Activated CD4-positive, alpha-beta T cell treated with anti-CD3 and anti-CD28 coated beads for 24 hours (primary cell): ENCODE data around the gene ATOX1.
A peak's percentile ranks its signal among the peaks of the same experiment; 100 is the strongest.
"Not testable (repeated sequence)": the region's sequence is repeated elsewhere in the genome, so short reads cannot be mapped to it uniquely, and the experiment has no call there.

Experiments
- DNase-seq, 2 donors: peaks; one replicate each; pipeline ENCODE4 v3.0.0-alpha.2; 2020; ENCODE audit warnings: low read depth in 2 of 2

ATOX1 gene

GRCh38 chr5:151758430-151759241 is at the start of gene ATOX1:
ATOX1 (minus strand) TSS chr5:151758631; CDS start chr5:151758551, 80 bp downstream.
- peak; percentile 83 to 85 for DNase-seq

GRCh38 chr5:151805414-151806223 is 47.2 kb upstream of the ATOX1 start:
- no peak for DNase-seq

GRCh38 chr5:151800532-151800931 is 42.1 kb upstream of the ATOX1 start:
- DNase-seq, result no peak

- peak in 1 of 2 donors; percentile 4 for DNase-seq
Measured at GRCh38 chr5:151799407-151799806, 41.0 kb upstream of the ATOX1 start.

GRCh38 chr5:151798674-151799073 is 40.2 kb upstream of the ATOX1 start:
- no peak for DNase-seq

GRCh38 chr5:151795426-151795825 is 37.0 kb upstream of the ATOX1 start:
- DNase-seq, result no peak

- DNase-seq, result no peak
Measured at GRCh38 chr5:151793358-151793757, 34.9 kb upstream of the ATOX1 start.

GRCh38 chr5:151787817-151788216 is 29.4 kb upstream of the ATOX1 start:
- DNase-seq, result no peak

- DNase-seq, result no peak
Measured at GRCh38 chr5:151786468-151786867, 28.0 kb upstream of the ATOX1 start.

- DNase-seq, result no peak
Measured at GRCh38 chr5:151784141-151784540, 25.7 kb upstream of the ATOX1 start.

GRCh38 chr5:151783664-151784063 is 25.2 kb upstream of the ATOX1 start:
- DNase-seq, result not testable (repeated sequence)

GRCh38 chr5:151781201-151781600 is 22.8 kb upstream of the ATOX1 start:
- DNase-seq, result no peak

GRCh38 chr5:151780348-151780747 is 21.9 kb upstream of the ATOX1 start:
- DNase-seq, result no peak

GRCh38 chr5:151779531-151780125 is 21.2 kb upstream of the ATOX1 start:
- no peak for DNase-seq

GRCh38 chr5:151775025-151775606 is 16.7 kb upstream of the ATOX1 start:
- DNase-seq, result no peak

- DNase-seq, result no peak
Measured at GRCh38 chr5:151773951-151774350, 15.5 kb upstream of the ATOX1 start.

GRCh38 chr5:151772846-151773561 is 14.6 kb upstream of the ATOX1 start:
- no peak for DNase-seq

GRCh38 chr5:151772029-151772845 is 13.8 kb upstream of the ATOX1 start:
- peak in 1 of 2 donors; percentile 21 for DNase-seq

GRCh38 chr5:151771259-151772028 is 13.0 kb upstream of the ATOX1 start, which contains the start of gene G3BP1:
G3BP1 (plus strand) TSS chr5:151771954; CDS start chr5:151786621, 14,667 bp downstream.
- peak; percentile 98 for DNase-seq
